ENCODE results near the gene OBSL1. TPM values are rescaled to one million over a fixed set of nuclear protein-coding genes. Genes with fewer than 3 reads are reported as not detected.

The OBSL1 gene
- polyA plus RNA-seq = 92.9 TPM
- long read RNA-seq, donor 1, partial matches to known transcripts = 16 of 21 reads
- long read RNA-seq, donor 1, other reads (novel, unspliced or antisense) = 0 of 21 reads
- long read RNA-seq, donor 2, full-length matches to known transcripts = 18 of 59 reads
- long read RNA-seq, donor 2, partial matches to known transcripts = 41 of 59 reads
- long read RNA-seq, donor 2, other reads (novel, unspliced or antisense) = 0 of 59 reads
- long read RNA-seq, donor 3 = 0 reads
- long read RNA-seq, donor 4, partial matches to known transcripts = 0 of 3 reads
- long read RNA-seq, donor 4, other reads (novel, unspliced or antisense) = 0 of 3 reads
- long read RNA-seq, donor 5, partial matches to known transcripts = 7 of 13 reads
- long read RNA-seq, donor 5, other reads (novel, unspliced or antisense) = 0 of 13 reads
- long read RNA-seq, donor 6, partial matches to known transcripts = 15 of 21 reads
- long read RNA-seq, donor 6, other reads (novel, unspliced or antisense) = 0 of 21 reads
- long read RNA-seq, donor 7, partial matches to known transcripts = 0 of 7 reads
- long read RNA-seq, donor 7, other reads (novel, unspliced or antisense) = 0 of 7 reads
- long read RNA-seq, donor 8, full-length matches to known transcripts = 7 of 31 reads
- long read RNA-seq, donor 8, partial matches to known transcripts = 24 of 31 reads
- long read RNA-seq, donor 8, other reads (novel, unspliced or antisense) = 0 of 31 reads
- long read RNA-seq, donor 9, full-length matches to known transcripts = 10 of 27 reads
- long read RNA-seq, donor 9, partial matches to known transcripts = 17 of 27 reads
- long read RNA-seq, donor 9, other reads (novel, unspliced or antisense) = 0 of 27 reads
- long read RNA-seq, donor 10, partial matches to known transcripts = 21 of 32 reads
- long read RNA-seq, donor 10, other reads (novel, unspliced or antisense) = 0 of 32 reads
- long read RNA-seq, donor 11, transcript OBSL1-202 (9 exons, 3,297 nt) = major isoform, 13 of 20 reads
- long read RNA-seq, donor 11, partial matches to known transcripts = 5 of 20 reads
- long read RNA-seq, donor 11, other reads (novel, unspliced or antisense) = 0 of 20 reads

GRCh38 chr2:219571311-219572236, at the start of gene OBSL1:
Gene OBSL1 (minus strand): TSS chr2:219571539. CDS start chr2:219571232, 307 bp downstream.
- Histone ChIP-seq H3K4me1 (ENCODE audit: control insufficient read depth, insufficient read depth, low read length) (peaks cover 18% of the 10 kb centered on the region), H3K27ac (ENCODE audit: low read length) (peak within 1 kb of the TSS; percentile 66), H3K9me3 (ENCODE audit: control insufficient read depth, low read depth, low read length) (peaks cover 4% of the 10 kb centered on the region), H3K36me3 (ENCODE audit: control insufficient read depth, insufficient read depth, low read length) (peaks cover 16% of the 10 kb centered on the region), H3K27me3 (ENCODE audit: control insufficient read depth, insufficient read depth, low read length) (no peaks in the 10 kb centered on the region), H3K4me3 (ENCODE audit: low read length) (peak within 1 kb of the TSS; percentile 63)
- DNase-seq = peak; percentile 74 to 85
- no CpG with 5 or more reads among the region's 42 CpGs for WGBS (ENCODE audit: insufficient coverage, low lambda C conversion rate)

- DNase-seq = no peak
- peaks cover 5% of the 10 kb centered on the region for H3K36me3 ChIP-seq (ENCODE audit: control insufficient read depth, insufficient read depth, low read length)
- H3K9me3 ChIP-seq (ENCODE audit: control insufficient read depth, low read depth, low read length) = no peaks in the 10 kb centered on the region
- no peaks in the 10 kb centered on the region for H3K4me1 ChIP-seq (ENCODE audit: control insufficient read depth, insufficient read depth, low read length)
- H3K4me3 ChIP-seq (ENCODE audit: low read length) = no peak overlapping the region
- H3K27me3 ChIP-seq (ENCODE audit: control insufficient read depth, insufficient read depth, low read length) = peaks cover 9% of the 10 kb centered on the region
- no peak overlapping the region for H3K27ac ChIP-seq (ENCODE audit: low read length)
- WGBS (ENCODE audit: insufficient coverage, low lambda C conversion rate) = 67% methylated on average over 1 of the region's 6 CpGs
Measured at GRCh38 chr2:219620546-219620945, 49.2 kb upstream of the OBSL1 start.

DNA sequence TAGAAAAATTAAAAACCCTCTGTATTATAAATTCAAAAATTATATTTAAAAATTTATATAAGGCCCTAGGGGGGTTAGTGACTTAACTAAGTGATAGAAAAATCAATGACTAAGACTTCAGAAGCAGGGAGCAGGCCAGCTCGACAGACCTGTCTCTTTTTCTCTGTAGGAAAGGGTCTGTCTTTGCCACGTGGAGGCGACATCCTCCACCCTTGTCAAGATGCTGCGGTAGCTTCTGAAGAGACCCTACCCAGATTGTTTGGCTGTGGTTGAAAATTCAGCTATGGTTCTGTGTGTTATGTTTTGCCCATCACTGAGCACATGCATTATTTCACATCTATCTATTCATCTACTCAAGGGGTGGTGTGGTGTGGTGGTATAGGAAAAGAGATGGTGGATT, 47.9 kb upstream of the OBSL1 start:
- peaks cover 2% of the 10 kb centered on the region for H3K27me3 ChIP-seq (ENCODE audit: control insufficient read depth, insufficient read depth, low read length)
- no peaks in the 10 kb centered on the region for H3K4me1 ChIP-seq (ENCODE audit: control insufficient read depth, insufficient read depth, low read length)
- no peak overlapping the region for H3K27ac ChIP-seq (ENCODE audit: low read length)
- DNase-seq = no peak
- H3K36me3 ChIP-seq (ENCODE audit: control insufficient read depth, insufficient read depth, low read length) = peaks cover 18% of the 10 kb centered on the region
- H3K9me3 ChIP-seq (ENCODE audit: control insufficient read depth, low read depth, low read length) = no peaks in the 10 kb centered on the region
- no CpG with 5 or more reads among the region's 4 CpGs for WGBS (ENCODE audit: insufficient coverage, low lambda C conversion rate)
- H3K4me3 ChIP-seq (ENCODE audit: low read length) = no peak overlapping the region

DNA sequence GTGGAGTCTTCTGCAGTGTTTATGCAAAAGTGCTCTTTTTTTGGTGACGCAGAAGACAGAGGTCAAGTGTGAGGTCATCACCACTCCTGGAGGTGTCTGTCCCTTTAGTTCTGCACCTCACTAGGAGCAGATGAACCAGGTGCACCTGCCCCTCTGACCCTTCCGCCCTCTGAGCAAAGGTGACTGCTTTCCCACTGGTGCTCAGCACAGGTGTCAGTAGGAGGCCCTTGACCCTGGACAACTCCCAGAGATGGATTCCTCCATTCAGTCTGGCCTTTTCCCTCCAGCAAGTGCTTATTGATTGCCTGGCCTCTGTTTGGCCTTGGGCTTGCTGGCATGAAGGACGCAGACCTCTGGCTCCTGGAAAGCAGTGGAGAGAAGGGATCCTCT, 47.4 kb upstream of the OBSL1 start:
- H3K4me3 ChIP-seq (ENCODE audit: low read length) = no peak overlapping the region
- H3K27ac ChIP-seq (ENCODE audit: low read length) = no peak overlapping the region
- H3K9me3 ChIP-seq (ENCODE audit: control insufficient read depth, low read depth, low read length) = no peaks in the 10 kb centered on the region
- no peaks in the 10 kb centered on the region for H3K4me1 ChIP-seq (ENCODE audit: control insufficient read depth, insufficient read depth, low read length)
- DNase-seq = no peak
- WGBS (ENCODE audit: insufficient coverage, low lambda C conversion rate) = no CpG with 5 or more reads among the region's 3 CpGs
- H3K27me3 ChIP-seq (ENCODE audit: control insufficient read depth, insufficient read depth, low read length) = peaks cover 2% of the 10 kb centered on the region
- peaks cover 22% of the 10 kb centered on the region for H3K36me3 ChIP-seq (ENCODE audit: control insufficient read depth, insufficient read depth, low read length)

DNA sequence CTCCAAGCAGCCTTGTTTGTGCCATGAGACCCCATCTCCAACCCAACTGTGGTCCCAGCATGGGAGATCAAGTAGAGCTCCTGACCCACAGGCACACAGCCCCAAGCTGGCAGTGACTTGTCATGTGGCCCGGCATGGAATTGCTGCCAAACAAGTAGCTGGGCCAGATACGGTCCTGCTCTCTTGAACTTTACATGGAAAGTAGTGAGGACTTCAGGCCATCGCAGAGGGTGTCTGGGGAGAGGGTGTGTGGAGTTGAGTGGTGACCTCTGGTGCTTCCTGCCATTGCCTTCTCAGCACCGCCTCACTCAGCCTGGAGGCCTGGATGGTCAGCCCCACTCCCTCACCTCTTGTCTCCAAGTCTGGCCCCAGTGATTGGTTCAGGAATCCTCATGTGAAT, 45.2 kb upstream of the OBSL1 start:
- Histone ChIP-seq H3K4me1 (ENCODE audit: control insufficient read depth, insufficient read depth, low read length) (no peaks in the 10 kb centered on the region), H3K9me3 (ENCODE audit: control insufficient read depth, low read depth, low read length) (no peaks in the 10 kb centered on the region), H3K27ac (ENCODE audit: low read length) (no peak overlapping the region), H3K27me3 (ENCODE audit: control insufficient read depth, insufficient read depth, low read length) (peaks cover 2% of the 10 kb centered on the region), H3K4me3 (ENCODE audit: low read length) (no peak overlapping the region), H3K36me3 (ENCODE audit: control insufficient read depth, insufficient read depth, low read length) (peaks cover 29% of the 10 kb centered on the region)
- WGBS (ENCODE audit: insufficient coverage, low lambda C conversion rate) = no CpG with 5 or more reads among the region's 4 CpGs
- DNase-seq = no peak

DNA sequence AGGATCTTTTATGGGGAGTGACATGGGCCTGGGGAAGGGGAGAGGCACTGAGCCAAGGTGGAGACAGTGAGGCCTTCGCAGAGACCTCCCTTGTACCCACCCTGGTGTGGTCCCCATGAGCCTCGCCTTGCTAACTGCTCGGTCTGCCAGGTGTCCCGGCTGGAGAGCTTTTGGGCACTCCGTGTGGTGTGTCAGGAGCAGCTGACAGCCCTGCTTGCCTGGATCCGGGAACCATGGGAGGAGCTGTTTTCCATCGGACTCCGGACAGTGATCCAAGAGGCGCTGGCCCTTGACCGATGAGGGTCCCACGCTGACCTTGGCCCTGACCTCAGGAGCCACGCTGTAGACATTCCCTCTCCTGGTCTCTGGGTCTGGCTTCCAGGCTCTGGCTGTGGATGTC, 44.6 kb upstream of the OBSL1 start:
- no peaks in the 10 kb centered on the region for H3K27me3 ChIP-seq (ENCODE audit: control insufficient read depth, insufficient read depth, low read length)
- H3K27ac ChIP-seq (ENCODE audit: low read length) = no peak overlapping the region
- WGBS (ENCODE audit: insufficient coverage, low lambda C conversion rate) = no CpG with 5 or more reads among the region's 12 CpGs
- H3K9me3 ChIP-seq (ENCODE audit: control insufficient read depth, low read depth, low read length) = no peaks in the 10 kb centered on the region
- peaks cover 36% of the 10 kb centered on the region for H3K36me3 ChIP-seq (ENCODE audit: control insufficient read depth, insufficient read depth, low read length)
- H3K4me1 ChIP-seq (ENCODE audit: control insufficient read depth, insufficient read depth, low read length) = no peaks in the 10 kb centered on the region
- H3K4me3 ChIP-seq (ENCODE audit: low read length) = no peak overlapping the region
- no peak for DNase-seq

GRCh38 chr2:219615036-219615435, 43.7 kb upstream of the OBSL1 start:
- Histone ChIP-seq H3K4me3 (ENCODE audit: low read length) (no peak overlapping the region), H3K9me3 (ENCODE audit: control insufficient read depth, low read depth, low read length) (no peaks in the 10 kb centered on the region), H3K27me3 (ENCODE audit: control insufficient read depth, insufficient read depth, low read length) (no peaks in the 10 kb centered on the region), H3K4me1 (ENCODE audit: control insufficient read depth, insufficient read depth, low read length) (no peaks in the 10 kb centered on the region), H3K36me3 (ENCODE audit: control insufficient read depth, insufficient read depth, low read length) (peaks cover 39% of the 10 kb centered on the region), H3K27ac (ENCODE audit: low read length) (no peak overlapping the region)
- DNase-seq = no peak
- WGBS (ENCODE audit: insufficient coverage, low lambda C conversion rate) = no CpG with 5 or more reads among the region's 11 CpGs

DNA sequence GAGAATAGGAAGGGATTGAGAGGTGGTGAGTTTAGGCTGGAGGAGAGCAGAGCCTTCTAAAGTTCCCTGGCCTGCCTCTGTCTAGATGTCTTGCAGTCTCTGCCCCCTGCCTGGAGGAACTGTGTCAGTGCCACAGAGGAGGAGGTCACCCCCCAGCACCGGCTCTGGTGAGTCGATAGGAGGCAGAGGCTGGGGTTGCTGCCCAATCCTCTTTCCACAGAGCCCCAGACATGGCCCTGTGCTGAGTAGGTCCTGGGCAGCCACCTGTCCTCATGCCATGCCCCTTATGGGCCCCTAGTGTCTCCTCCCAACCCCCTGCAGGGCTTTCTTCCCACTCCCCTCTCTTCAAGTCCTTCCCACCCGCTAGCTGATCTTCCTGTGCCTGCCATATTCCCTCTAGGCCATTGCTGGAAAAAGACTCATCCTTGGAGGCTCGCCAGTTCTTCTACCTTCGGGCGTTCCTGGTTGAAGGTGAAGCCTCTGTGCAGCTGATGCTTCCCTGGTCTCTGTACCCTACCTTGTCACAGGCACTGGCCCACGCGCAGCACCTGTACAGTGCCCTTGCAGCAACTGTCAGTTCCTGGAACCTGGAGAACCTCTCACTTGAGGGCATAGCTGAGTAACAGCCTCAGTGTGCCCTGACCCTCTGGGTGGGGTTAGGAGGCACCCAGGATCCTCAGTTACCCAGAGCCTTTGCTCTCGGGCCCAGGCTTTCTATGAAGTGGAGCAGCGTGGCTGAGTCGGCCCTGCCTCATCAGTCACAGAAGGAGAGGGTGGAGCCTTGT, 42.9 kb upstream of the OBSL1 start:
- peaks cover 41% of the 10 kb centered on the region for H3K36me3 ChIP-seq (ENCODE audit: control insufficient read depth, insufficient read depth, low read length)
- WGBS (ENCODE audit: insufficient coverage, low lambda C conversion rate) = no CpG with 5 or more reads among the region's 11 CpGs
- H3K27ac ChIP-seq (ENCODE audit: low read length) = no peak overlapping the region

DNA sequence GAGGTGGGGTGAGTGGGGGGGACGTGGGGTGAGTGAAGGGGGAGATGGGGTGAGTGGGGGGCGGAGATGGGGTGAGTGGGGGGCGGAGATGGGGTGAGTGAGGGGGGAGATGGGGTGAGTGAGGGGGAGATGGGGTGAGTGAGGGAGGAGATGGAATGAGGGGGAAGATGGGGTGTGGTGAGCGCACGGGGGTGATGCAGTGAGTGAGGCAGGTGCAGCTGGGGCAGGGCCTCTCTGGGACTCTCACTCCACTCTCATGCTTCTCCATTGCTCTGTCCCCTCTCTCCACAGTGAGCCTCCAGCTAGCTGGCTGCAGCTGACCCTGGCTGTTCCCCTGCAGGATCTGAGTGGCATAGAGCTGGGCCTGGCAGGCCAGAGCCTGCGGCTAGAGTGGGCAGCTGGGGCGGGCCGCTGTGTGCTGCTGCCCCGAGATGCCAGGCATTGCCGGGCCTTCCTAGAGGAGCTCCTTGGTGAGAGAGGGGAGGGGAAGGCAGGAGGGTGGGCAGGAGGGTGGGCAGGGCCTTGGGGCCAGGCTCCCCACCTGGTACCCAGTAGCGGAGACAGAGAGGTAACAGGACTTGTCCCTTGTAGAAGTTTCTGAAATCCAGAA, 42.2 kb upstream of the OBSL1 start:
- Histone ChIP-seq H3K4me3 (ENCODE audit: low read length) (no peak overlapping the region), H3K9me3 (ENCODE audit: control insufficient read depth, low read depth, low read length) (no peaks in the 10 kb centered on the region), H3K27me3 (ENCODE audit: control insufficient read depth, insufficient read depth, low read length) (no peaks in the 10 kb centered on the region), H3K27ac (ENCODE audit: low read length) (no peak overlapping the region), H3K36me3 (ENCODE audit: control insufficient read depth, insufficient read depth, low read length) (peaks cover 48% of the 10 kb centered on the region), H3K4me1 (ENCODE audit: control insufficient read depth, insufficient read depth, low read length) (no peaks in the 10 kb centered on the region)
- WGBS (ENCODE audit: insufficient coverage, low lambda C conversion rate) = no CpG with 5 or more reads among the region's 11 CpGs
- DNase-seq = no peak

More for the DNA sequence above, 42.9 kb upstream of the OBSL1 start:
- Histone ChIP-seq H3K9me3 (ENCODE audit: control insufficient read depth, low read depth, low read length) (no peaks in the 10 kb centered on the region), H3K4me3 (ENCODE audit: low read length) (no peak overlapping the region), H3K4me1 (ENCODE audit: control insufficient read depth, insufficient read depth, low read length) (no peaks in the 10 kb centered on the region), H3K27me3 (ENCODE audit: control insufficient read depth, insufficient read depth, low read length) (no peaks in the 10 kb centered on the region)
- DNase-seq = no peak
